Skeletal muscle satellite cell (primary cell): ENCODE measurements around the gene LCN12.

Source experiments
- H3K27me3 ChIP-seq: 2 replicates; pipeline ENCODE4 v1.7.0; 2013; ENCODE audit warnings: low read length; ENCODE audit not compliant: control insufficient read depth, insufficient read depth
- H3K36me3 ChIP-seq: 2 replicates; pipeline ENCODE4 v1.7.0; 2013; ENCODE audit warnings: mild to moderate bottlenecking, control low read depth, low read length; ENCODE audit not compliant: insufficient read depth
- H3K4me1 ChIP-seq: 2 replicates; pipeline ENCODE4 v1.7.0; 2013; ENCODE audit warnings: low read length; ENCODE audit not compliant: control insufficient read depth, insufficient read depth
- H3K4me2 ChIP-seq: 2 replicates; pipeline ENCODE4 v1.7.0; 2013; ENCODE audit warnings: mild to moderate bottlenecking, low read length
- H3K4me3 ChIP-seq: 2 replicates; pipeline ENCODE4 v1.7.0; 2013; ENCODE audit warnings: low read length
- H3K9ac ChIP-seq: 2 replicates; pipeline ENCODE4 v1.7.0; 2013; ENCODE audit warnings: mild to moderate bottlenecking, low read depth, low read length, moderate library complexity
- H3K9me3 ChIP-seq: replicated peaks from 2 replicates; pipeline ENCODE4 v1.7.0; 2013; ENCODE audit warnings: mild to moderate bottlenecking, control low read depth, low read length

The LCN12 gene

GRCh38 chr9:136955202-136955942 is 3.3 kb downstream of the LCN12 start:
- peaks cover 3% of the 10 kb centered on the region for H3K4me1 ChIP-seq
- H3K9me3 ChIP-seq, result no peaks in the 10 kb centered on the region
- no peak overlapping the region for H3K9ac ChIP-seq
- H3K27me3 ChIP-seq, result peaks cover 6% of the 10 kb centered on the region
- H3K4me2 ChIP-seq, result no peak overlapping the region
- H3K4me3 ChIP-seq, result no peak overlapping the region
- no peaks in the 10 kb centered on the region for H3K36me3 ChIP-seq

GRCh38 chr9:136955943-136956335 is 3.9 kb downstream of the LCN12 start:
- Histone ChIP-seq H3K4me3 (no peak overlapping the region), H3K9ac (no peak overlapping the region), H3K4me1 (no peaks in the 10 kb centered on the region), H3K36me3 (no peaks in the 10 kb centered on the region), H3K9me3 (no peaks in the 10 kb centered on the region), H3K27me3 (peaks cover 6% of the 10 kb centered on the region), H3K4me2 (no peak overlapping the region)

GRCh38 chr9:136956604-136957003 is 4.5 kb downstream of the LCN12 start:
- Histone ChIP-seq H3K36me3 (no peaks in the 10 kb centered on the region), H3K4me2 (no peak overlapping the region), H3K27me3 (peaks cover 8% of the 10 kb centered on the region), H3K9me3 (no peaks in the 10 kb centered on the region), H3K4me1 (no peaks in the 10 kb centered on the region), H3K4me3 (no peak overlapping the region), H3K9ac (no peak overlapping the region)

- Histone ChIP-seq H3K4me3 (no peak overlapping the region), H3K36me3 (no peaks in the 10 kb centered on the region), H3K9ac (no peak overlapping the region), H3K27me3 (peaks cover 9% of the 10 kb centered on the region), H3K4me1 (no peaks in the 10 kb centered on the region), H3K4me2 (no peak overlapping the region), H3K9me3 (no peaks in the 10 kb centered on the region)
Observed at GRCh38 chr9:136957461-136957860, 5.4 kb downstream of the LCN12 start.

GRCh38 chr9:136957901-136958300 is 5.8 kb downstream of the LCN12 start:
- Histone ChIP-seq H3K27me3 (peaks cover 7% of the 10 kb centered on the region), H3K4me1 (no peaks in the 10 kb centered on the region)

DNA sequence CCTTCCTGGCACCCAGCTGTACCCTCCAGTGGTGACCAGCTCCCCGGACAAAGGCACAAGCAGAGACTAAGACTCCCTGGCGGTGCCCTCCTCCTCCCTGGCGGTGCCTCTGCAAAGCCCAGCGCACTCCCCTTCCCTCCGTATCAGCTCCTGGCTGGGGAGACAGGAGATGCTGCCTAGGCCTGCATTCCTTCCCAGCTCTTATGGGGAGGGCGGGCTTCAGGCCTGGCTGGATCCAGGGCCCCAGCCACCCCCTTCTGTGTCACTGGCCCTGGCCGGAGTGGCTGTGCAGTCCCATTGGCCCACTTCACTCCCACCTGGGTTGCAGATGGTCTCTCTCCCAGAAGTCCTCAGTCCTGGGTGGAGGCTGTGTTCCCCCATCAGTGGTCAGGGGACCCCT is 6.4 kb downstream of the LCN12 start:
- Histone ChIP-seq H3K4me2 (no peak overlapping the region), H3K9ac (no peak overlapping the region), H3K4me1 (no peaks in the 10 kb centered on the region), H3K27me3 (peaks cover 6% of the 10 kb centered on the region), H3K9me3 (no peaks in the 10 kb centered on the region), H3K4me3 (no peak overlapping the region), H3K36me3 (no peaks in the 10 kb centered on the region)

More at GRCh38 chr9:136957901-136958300, 5.8 kb downstream of the LCN12 start:
- no peak overlapping the region for H3K4me3 ChIP-seq
- no peaks in the 10 kb centered on the region for H3K9me3 ChIP-seq
- no peak overlapping the region for H3K9ac ChIP-seq
- no peaks in the 10 kb centered on the region for H3K36me3 ChIP-seq
- H3K4me2 ChIP-seq, result no peak overlapping the region

DNA sequence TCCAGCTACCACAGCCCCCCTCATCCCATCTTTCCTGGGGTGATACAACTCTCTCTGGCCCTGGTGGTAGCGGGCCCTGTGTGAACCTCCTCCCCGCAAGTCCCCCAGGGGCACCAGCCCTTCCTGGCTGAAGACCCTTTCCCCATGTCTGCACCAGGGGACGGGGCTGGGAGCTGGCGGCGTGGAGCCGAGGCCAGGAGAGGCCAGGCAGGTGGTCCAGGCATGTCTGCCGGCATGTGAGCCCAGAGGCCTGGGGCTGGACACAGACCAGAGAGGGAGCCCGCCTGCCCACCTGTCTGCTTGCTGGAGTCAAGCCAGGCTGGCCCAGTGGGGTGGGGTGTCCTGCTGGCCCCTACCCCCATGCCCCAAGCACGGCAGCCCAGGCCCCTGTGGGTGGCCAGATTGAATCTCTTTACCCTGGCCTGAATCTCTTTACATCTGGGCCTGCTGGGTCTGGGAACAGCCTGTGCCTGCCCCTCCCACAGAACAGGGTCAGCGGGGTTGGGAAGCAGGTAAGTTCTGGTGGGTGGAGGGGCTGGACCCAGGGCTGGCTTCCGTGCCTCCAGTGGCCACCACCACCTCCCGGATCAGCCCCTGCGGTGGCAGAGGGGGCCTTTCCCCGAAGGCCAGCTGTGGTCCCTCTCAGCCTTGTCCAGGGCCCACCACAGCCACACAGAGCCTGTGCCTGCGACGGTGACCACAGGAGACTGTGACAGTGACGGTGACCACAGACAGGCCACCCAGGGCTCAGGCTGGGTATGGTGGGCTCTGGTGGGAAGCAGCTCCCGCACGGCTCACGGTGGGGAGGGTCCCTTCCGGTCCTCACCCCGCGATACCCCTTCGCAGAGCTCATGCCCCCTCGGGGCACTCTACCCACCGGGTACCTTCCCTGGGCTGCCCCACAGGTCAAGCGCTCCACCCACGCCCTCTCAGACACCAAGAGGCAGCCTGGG is 7.1 kb downstream of the LCN12 start:
- H3K27me3 ChIP-seq, result peaks cover 6% of the 10 kb centered on the region
- H3K4me1 ChIP-seq, result no peaks in the 10 kb centered on the region

GRCh38 chr9:136960212-136960937 is 8.3 kb downstream of the LCN12 start:
- no peak overlapping the region for H3K9ac ChIP-seq
- peaks cover 6% of the 10 kb centered on the region for H3K27me3 ChIP-seq
- no peaks in the 10 kb centered on the region for H3K9me3 ChIP-seq
- H3K4me3 ChIP-seq, result no peak overlapping the region
- H3K4me2 ChIP-seq, result no peak overlapping the region
- no peaks in the 10 kb centered on the region for H3K36me3 ChIP-seq
- H3K4me1 ChIP-seq, result no peaks in the 10 kb centered on the region

More for the DNA sequence above, 7.1 kb downstream of the LCN12 start:
- no peaks in the 10 kb centered on the region for H3K36me3 ChIP-seq
- H3K4me2 ChIP-seq, result no peak overlapping the region
- no peak overlapping the region for H3K9ac ChIP-seq
- no peak overlapping the region for H3K4me3 ChIP-seq
- no peaks in the 10 kb centered on the region for H3K9me3 ChIP-seq

GRCh38 chr9:136960938-136961275 is 8.8 kb downstream of the LCN12 start:
- H3K9me3 ChIP-seq, result no peaks in the 10 kb centered on the region
- no peak overlapping the region for H3K4me2 ChIP-seq
- peaks cover 9% of the 10 kb centered on the region for H3K27me3 ChIP-seq
- H3K9ac ChIP-seq, result no peak overlapping the region
- H3K4me3 ChIP-seq, result no peak overlapping the region
- H3K36me3 ChIP-seq, result no peaks in the 10 kb centered on the region
- H3K4me1 ChIP-seq, result no peaks in the 10 kb centered on the region

GRCh38 chr9:136961279-136962065 is 9.4 kb downstream of the LCN12 start:
- Histone ChIP-seq H3K9ac (no peak overlapping the region), H3K4me3 (no peak overlapping the region), H3K4me2 (no peak overlapping the region), H3K4me1 (no peaks in the 10 kb centered on the region), H3K27me3 (peaks cover 13% of the 10 kb centered on the region), H3K36me3 (no peaks in the 10 kb centered on the region), H3K9me3 (no peaks in the 10 kb centered on the region)

DNA sequence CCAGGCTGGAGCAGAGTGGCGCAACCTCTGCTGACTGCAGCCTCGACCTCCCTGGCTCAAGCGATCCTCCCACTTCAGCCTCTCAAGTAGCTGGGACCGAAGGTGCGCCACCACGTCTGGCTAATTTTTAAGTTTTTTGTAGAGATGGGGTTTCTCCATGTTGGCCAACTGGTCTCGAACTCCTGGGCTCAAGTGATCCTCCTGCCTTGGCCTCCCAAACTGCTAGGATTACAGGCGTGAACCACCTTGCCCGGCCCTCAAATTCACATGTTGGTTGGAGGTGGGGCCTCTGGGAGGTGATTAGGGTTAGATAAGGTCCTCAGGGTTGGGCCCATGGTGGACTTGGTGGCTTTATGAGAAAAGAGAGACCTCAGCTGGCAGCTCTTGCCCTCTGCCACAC is 10.1 kb downstream of the LCN12 start:
- Histone ChIP-seq H3K4me1 (no peaks in the 10 kb centered on the region), H3K27me3 (peaks cover 13% of the 10 kb centered on the region), H3K9ac (no peak overlapping the region)

More for the DNA sequence above, 10.1 kb downstream of the LCN12 start:
- no peaks in the 10 kb centered on the region for H3K9me3 ChIP-seq
- no peak overlapping the region for H3K4me2 ChIP-seq
- H3K36me3 ChIP-seq, result no peaks in the 10 kb centered on the region
- H3K4me3 ChIP-seq, result no peak overlapping the region
